Caco-2 (cell line): ENCODE data around the gene EWSR1. TPM values are rescaled to one million over a fixed set of nuclear protein-coding genes. Genes with fewer than 3 reads are reported as not detected.

Source experiments
- BruUV-seq: library from RNA; stranded (reverse); fragments of 400-500 nt; replicated peaks from 2 replicates; lab custom pipeline; 2021; lab: Mats Ljungman, UMichigan
- CTCF ChIA-PET: fragments of 300-600 bp; sonication (Branson Sonifier 250); formaldehyde crosslinking; loops from one replicate; lab custom pipeline; 2022; ENCODE audit warnings: antibody characterized with exemption; lab: Charles Lee
- POLR2A ChIA-PET: fragments of 300-600 bp; sonication (Branson Sonifier 250); formaldehyde crosslinking; loops from one replicate; lab custom pipeline; 2022; ENCODE audit warnings: antibody characterized with exemption; lab: Charles Lee
- DNase-seq, 2 experiments: peaks; one replicate each; pipeline versions ENCODE4 v3.0.0 to v3.0.0-alpha.2; 2020 to 2022
- H3K27me3 ChIP-seq: replicated peaks from 2 replicates; pipeline ENCODE4 v1.6.0; 2011; ENCODE audit warnings: low read length; ENCODE audit not compliant: control insufficient read depth, insufficient read depth
- H3K36me3 ChIP-seq: 2 replicates; pipeline ENCODE4 v1.5.1; 2011; ENCODE audit warnings: low read length; ENCODE audit not compliant: control insufficient read depth, insufficient read depth
- H3K4me1 ChIP-seq: fragments of 250-450 bp; sonication (Bioruptor Pico); 2 replicates; pipeline ENCODE4 v1.5.1; 2020; ENCODE audit warnings: mild to moderate bottlenecking
- H3K4me3 ChIP-seq: 2 replicates; pipeline ENCODE4 v1.5.1; 2011; ENCODE audit warnings: low read depth, mild to moderate bottlenecking, control low read depth, low read length
- H3K9me3 ChIP-seq: fragments of 250-450 bp; sonication (Bioruptor Pico); 2 replicates; pipeline ENCODE4 v1.5.1; 2020; ENCODE audit warnings: mild to moderate bottlenecking, moderate library complexity
- H3K27ac Mint-ChIP-seq: one replicate; pipeline ENCODE4 v1.8.0; 2022; ENCODE audit warnings: mixed read lengths; ENCODE audit not compliant: unreplicated experiment
- H3K27me3 Mint-ChIP-seq: one replicate; pipeline ENCODE4 v1.8.0; 2022; ENCODE audit warnings: mixed read lengths; ENCODE audit not compliant: insufficient read depth, unreplicated experiment
- H3K36me3 Mint-ChIP-seq: one replicate; pipeline ENCODE4 v1.8.0; 2022; ENCODE audit warnings: mild to moderate bottlenecking, mixed read lengths; ENCODE audit not compliant: insufficient read depth, unreplicated experiment
- H3K4me1 Mint-ChIP-seq: one replicate; pipeline ENCODE4 v1.8.0; 2022; ENCODE audit warnings: low read depth, mixed read lengths; ENCODE audit not compliant: unreplicated experiment
- H3K4me3 Mint-ChIP-seq: one replicate; pipeline ENCODE4 v1.8.0; 2022; ENCODE audit warnings: mild to moderate bottlenecking, moderate library complexity, mixed read lengths; ENCODE audit not compliant: unreplicated experiment
- H3K9me3 Mint-ChIP-seq: one replicate; pipeline ENCODE4 v1.8.0; 2022; ENCODE audit warnings: mixed read lengths; ENCODE audit not compliant: unreplicated experiment
- CTCF ChIP-seq, 2 experiments: fragments of 200-600 bp in 1 of 2; IDR thresholded peaks; 1 replicate in 1 of 2; 2 replicates in 1 of 2; pipeline versions ENCODE4 v1.5.1 to v1.8.0; 2011 to 2022; ENCODE audit warnings: antibody characterized with exemption in 1 of 2, control low read depth in 1 of 2, inconsistent platforms in 1 of 2, low read depth in 1 of 2, low read length in 1 of 2, mild to moderate bottlenecking in 1 of 2, moderate library complexity in 1 of 2; ENCODE audit not compliant: insufficient read depth in 1 of 2, severe bottlenecking in 1 of 2, unreplicated experiment in 1 of 2
- intact Hi-C: fragments of 100-400 bp; cut with micrococcal nuclease; formaldehyde crosslinking; loops from one replicate; pipeline ENCODE4 v1.10.0; 2022; ENCODE audit not compliant: unreplicated experiment
- total RNA-seq: library from RNA; stranded (reverse); gene quantifications from 2 replicates; pipeline ENCODE4 v1.2.3, GENCODE V29; 2022

The EWSR1 gene
- total RNA-seq, 1 experiment from 2014 or later: 358 TPM

- no peaks in the 10 kb centered on the region for H3K27me3 Mint-ChIP-seq
- H3K4me3 Mint-ChIP-seq: peak within 1 kb of the TSS; percentile 90
- CTCF ChIA-PET: interaction anchor here (0.7 to 2.4 kb wide), 4 partner anchors 15 to 1315 kb away, joined by 3 to 17 read pairs (median 5); no protein-coding TSS in a partner anchor
- intact Hi-C loops: loop anchor here (10.0 kb wide), 1 partner anchor 218 kb away; no protein-coding TSS in a partner anchor
- peak within 1 kb of the TSS; percentile 79 for H3K27ac Mint-ChIP-seq
- Histone ChIP-seq H3K4me1 (peaks cover 22% of the 10 kb centered on the region), H3K27me3 (no peaks in the 10 kb centered on the region), H3K36me3 (0 out of 2 replicates have a peak, but pooled peaks cover 1% of the 10 kb centered on the region), H3K4me3 (peak within 1 kb of the TSS; percentile 82), H3K9me3 (no peaks in the 10 kb centered on the region)
- TF ChIP-seq CTCF (IDR thresholded peaks at IDR 0.05; ENCODE audit: insufficient read depth in 1 of 2, low read depth in 1 of 2, low read length in 1 of 2, severe bottlenecking in 1 of 2, unreplicated experiment in 1 of 2): peak; percentile 73 to 78
- H3K9me3 Mint-ChIP-seq: no peaks in the 10 kb centered on the region
- peak; percentile 86 to 92 for DNase-seq
- no TSS peak for BruUV-seq
- POLR2A ChIA-PET: interaction anchor here (0.5 to 0.7 kb wide), 2 partner anchors 9 to 488 kb away, joined by 3 read pairs; partner anchors contain the start of gene RASL10A
- H3K36me3 Mint-ChIP-seq: peaks cover 24% of the 10 kb centered on the region
- H3K4me1 Mint-ChIP-seq: no peaks in the 10 kb centered on the region
These were observed 38.2 kb downstream of the EWSR1 start, which contains the start of gene GAS2L1 for GRCh38 chr22:29306175-29306834. TSS of gene GAS2L1 (plus strand) at chr22:29306650. CDS start at chr22:29308106, 1,456 bp downstream.

- H3K36me3 Mint-ChIP-seq: peaks cover 17% of the 10 kb centered on the region
- no TSS peak for BruUV-seq
- TF ChIP-seq CTCF (IDR thresholded peaks at IDR 0.05; ENCODE audit: insufficient read depth in 1 of 2, low read depth in 1 of 2, low read length in 1 of 2, severe bottlenecking in 1 of 2, unreplicated experiment in 1 of 2): no peak
- Histone ChIP-seq H3K27me3 (no peaks in the 10 kb centered on the region), H3K4me1 (peaks cover 22% of the 10 kb centered on the region), H3K36me3 (0 out of 2 replicates have a peak, but pooled peaks cover 1% of the 10 kb centered on the region), H3K9me3 (no peaks in the 10 kb centered on the region), H3K4me3 (peak overlapping the region; percentile 82)
- H3K27ac Mint-ChIP-seq: peak overlapping the region; percentile 79
- POLR2A ChIA-PET: interaction anchor here (0.5 to 0.7 kb wide), 4 partner anchors 8 to 1020 kb away, joined by 3 to 8 read pairs (median 4); partner anchors contain the start of genes RASL10A and TBC1D10A
- CTCF ChIA-PET: interaction anchor here (0.5 to 2.4 kb wide), 5 partner anchors 14 to 1316 kb away, joined by 3 to 17 read pairs (median 4); no protein-coding TSS in a partner anchor
- peak; percentile 84 to 91 for DNase-seq
- intact Hi-C loops: loop anchor here (1.0 to 10.0 kb wide), 2 partner anchors 52 to 218 kb away; no protein-coding TSS in a partner anchor
- H3K27me3 Mint-ChIP-seq: no peaks in the 10 kb centered on the region
- H3K4me1 Mint-ChIP-seq: no peaks in the 10 kb centered on the region
- H3K4me3 Mint-ChIP-seq: peak overlapping the region; percentile 90
- H3K9me3 Mint-ChIP-seq: no peaks in the 10 kb centered on the region
These were observed 38.9 kb downstream of the EWSR1 start for GRCh38 chr22:29306835-29307595.
